A673 (cell line): ENCODE data around the gene LDHD. TPM values are rescaled to one million over a fixed set of nuclear protein-coding genes. Genes with fewer than 3 reads are reported as not detected.

Source experiments
- BruUV-seq: library from RNA; stranded (reverse); fragments of 400-500 nt; replicated peaks from 2 replicates; lab custom pipeline; 2021; lab: Mats Ljungman, UMichigan
- CTCF ChIA-PET: fragments of 300-600 bp; sonication (Branson Sonifier 250); formaldehyde crosslinking; loops from one replicate; lab custom pipeline; 2022; ENCODE audit warnings: antibody characterized with exemption; lab: Charles Lee
- POLR2A ChIA-PET: fragments of 300-600 bp; sonication (Branson Sonifier 250); formaldehyde crosslinking; loops from one replicate; lab custom pipeline; 2022; ENCODE audit warnings: antibody characterized with exemption; ENCODE audit not compliant: low non-redundant PET; lab: Charles Lee
- DNase-seq: peaks from one replicate; pipeline ENCODE4 v3.0.0-alpha.2; 2015; ENCODE audit warnings: low spot score
- H3K27ac ChIP-seq: fragments of 200-600 bp; sonication (generic); 2 replicates; pipeline ENCODE4 v1.5.1; 2016; ENCODE audit warnings: mixed run types, low read depth, mild to moderate bottlenecking, mixed read lengths, antibody characterized with exemption, low read length; ENCODE audit not compliant: poor library complexity, severe bottlenecking
- H3K27me3 ChIP-seq: fragments of 200-600 bp; sonication (generic); replicated peaks from 2 replicates; pipeline ENCODE4 v1.6.1; 2017; ENCODE audit warnings: mixed run types, low read depth, mild to moderate bottlenecking, mixed read lengths, antibody characterized with exemption, low read length; ENCODE audit not compliant: insufficient read depth, poor library complexity
- H3K36me3 ChIP-seq: fragments of 200-600 bp; sonication (generic); 2 replicates; pipeline ENCODE4 v1.6.1; 2016; ENCODE audit warnings: mixed run types, mild to moderate bottlenecking, mixed read lengths, antibody characterized with exemption, low read length; ENCODE audit not compliant: insufficient read depth, poor library complexity, severe bottlenecking
- H3K4me1 ChIP-seq: fragments of 200-600 bp; sonication (generic); 2 replicates; pipeline ENCODE4 v1.6.1; 2017; ENCODE audit warnings: mixed run types, mild to moderate bottlenecking, mixed read lengths, antibody characterized with exemption, low read length; ENCODE audit not compliant: insufficient read depth, poor library complexity, severe bottlenecking
- H3K4me3 ChIP-seq: fragments of 200-600 bp; sonication (generic); 2 replicates; pipeline ENCODE4 v1.5.1; 2016; ENCODE audit warnings: low read depth, mixed run types, mild to moderate bottlenecking, mixed read lengths, low read length; ENCODE audit not compliant: poor library complexity, severe bottlenecking
- H3K9me3 ChIP-seq: fragments of 200-600 bp; sonication (generic); 2 replicates; pipeline ENCODE4 v1.6.1; 2016; ENCODE audit warnings: mixed run types, low read depth, mild to moderate bottlenecking, mixed read lengths, antibody characterized with exemption, low read length; ENCODE audit not compliant: poor library complexity, severe bottlenecking
- EZH2 ChIP-seq: fragments of 200-600 bp; sonication (generic); IDR thresholded peaks from 2 replicates; pipeline ENCODE4 v1.6.1; 2017; ENCODE audit warnings: borderline replicate concordance, low read depth, mild to moderate bottlenecking, mixed read lengths, antibody characterized with exemption, low read length; ENCODE audit not compliant: poor library complexity, severe bottlenecking
- intact Hi-C: fragments of 100-400 bp; cut with micrococcal nuclease; formaldehyde crosslinking; loops from one replicate; pipeline ENCODE4 v1.10.0; 2022; ENCODE audit not compliant: unreplicated experiment
- total RNA-seq: library from RNA; stranded (reverse); gene quantifications from 2 replicates; pipeline ENCODE4 v1.2.3, GENCODE V29; 2021
- TF ChIP-seq, protein P1 (sequence below): fragments of 300-800, 200-600 bp; sonication (generic); conservative IDR thresholded peaks from 2 replicates; pipeline ENCODE4 v1.5.1; 2017; ENCODE audit warnings: low read depth, mild to moderate bottlenecking, antibody characterized with exemption, low read length, moderate library complexity, mixed read lengths

The LDHD gene
- total RNA-seq, 1 experiment from 2014 or later = not detected

DNA sequence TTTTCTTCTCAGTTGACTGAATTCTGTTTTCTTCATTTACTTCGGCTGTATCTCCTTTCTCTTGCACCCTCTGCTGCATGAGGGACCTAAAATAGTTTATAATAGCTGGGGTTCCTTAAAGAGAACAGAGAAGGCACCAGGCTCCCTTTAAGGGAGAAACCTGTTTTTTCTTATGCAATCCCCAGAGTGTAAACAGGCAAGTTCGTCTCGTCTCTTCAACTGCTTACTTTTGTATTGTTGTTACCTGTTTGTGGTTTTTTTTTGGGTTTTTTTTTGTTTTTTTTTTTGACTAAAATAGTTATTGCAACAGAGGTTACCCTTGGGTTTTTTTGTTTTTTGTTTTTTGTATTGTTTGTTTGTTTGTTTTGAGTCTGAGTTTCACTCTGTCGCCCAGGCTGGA lies 3.7 kb upstream of the LDHD start:
- Histone ChIP-seq H3K27me3 (no peaks in the 10 kb centered on the region), H3K4me1 (peaks cover 5% of the 10 kb centered on the region), H3K27ac (no peak overlapping the region), H3K36me3 (no peaks in the 10 kb centered on the region), H3K9me3 (peaks cover 10% of the 10 kb centered on the region), H3K4me3 (no peak overlapping the region)
- CTCF ChIA-PET = no interaction called here
- intact Hi-C loops = no loop called here
- POLR2A ChIA-PET = no interaction called here
- no peak for DNase-seq
- no peak for TF ChIP-seq EZH2
- TF ChIP-seq, protein P1, sequence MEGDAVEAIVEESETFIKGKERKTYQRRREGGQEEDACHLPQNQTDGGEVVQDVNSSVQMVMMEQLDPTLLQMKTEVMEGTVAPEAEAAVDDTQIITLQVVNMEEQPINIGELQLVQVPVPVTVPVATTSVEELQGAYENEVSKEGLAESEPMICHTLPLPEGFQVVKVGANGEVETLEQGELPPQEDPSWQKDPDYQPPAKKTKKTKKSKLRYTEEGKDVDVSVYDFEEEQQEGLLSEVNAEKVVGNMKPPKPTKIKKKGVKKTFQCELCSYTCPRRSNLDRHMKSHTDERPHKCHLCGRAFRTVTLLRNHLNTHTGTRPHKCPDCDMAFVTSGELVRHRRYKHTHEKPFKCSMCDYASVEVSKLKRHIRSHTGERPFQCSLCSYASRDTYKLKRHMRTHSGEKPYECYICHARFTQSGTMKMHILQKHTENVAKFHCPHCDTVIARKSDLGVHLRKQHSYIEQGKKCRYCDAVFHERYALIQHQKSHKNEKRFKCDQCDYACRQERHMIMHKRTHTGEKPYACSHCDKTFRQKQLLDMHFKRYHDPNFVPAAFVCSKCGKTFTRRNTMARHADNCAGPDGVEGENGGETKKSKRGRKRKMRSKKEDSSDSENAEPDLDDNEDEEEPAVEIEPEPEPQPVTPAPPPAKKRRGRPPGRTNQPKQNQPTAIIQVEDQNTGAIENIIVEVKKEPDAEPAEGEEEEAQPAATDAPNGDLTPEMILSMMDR = no peak
- no TSS peak for BruUV-seq

- Histone ChIP-seq H3K9me3 (peaks cover 10% of the 10 kb centered on the region), H3K4me1 (peaks cover 5% of the 10 kb centered on the region), H3K27ac (no peak overlapping the region), H3K36me3 (no peaks in the 10 kb centered on the region), H3K27me3 (no peaks in the 10 kb centered on the region), H3K4me3 (no peak overlapping the region)
- ChIA-PET POLR2A (interaction anchor here (0.7 kb wide), 2 partner anchors 10 to 29 kb away, joined by 3 read pairs; partner anchors contain the start of gene ZFP1), CTCF (no interaction called here)
- BruUV-seq = no TSS peak
- TF ChIP-seq, protein P1 = no peak
- TF ChIP-seq EZH2 = no peak
- intact Hi-C loops = loop anchor here (10.0 kb wide), 1 partner anchor 254 kb away; no protein-coding TSS in a partner anchor
- DNase-seq = no peak
These were observed 2.5 kb upstream of the LDHD start for GRCh38 chr16:75118943-75119539.

- peaks cover 5% of the 10 kb centered on the region for H3K4me1 ChIP-seq
- CTCF ChIA-PET = no interaction called here
- POLR2A ChIA-PET = no interaction called here
- no peak overlapping the region for H3K27ac ChIP-seq
- no peak for DNase-seq
- BruUV-seq = no TSS peak
- TF ChIP-seq, protein P1 = no peak
- no peak for TF ChIP-seq EZH2
- peaks cover 6% of the 10 kb centered on the region for H3K9me3 ChIP-seq
- no peaks in the 10 kb centered on the region for H3K27me3 ChIP-seq
- no peaks in the 10 kb centered on the region for H3K36me3 ChIP-seq
- H3K4me3 ChIP-seq = no peak overlapping the region
- intact Hi-C loops = loop anchor here (10.0 kb wide), 1 partner anchor 252 kb away; no protein-coding TSS in a partner anchor
These were observed 298 bp upstream of the LDHD start for GRCh38 chr16:75116911-75117245.
